LNCaP clone FGC (cell line): ENCODE measurements around the gene PRR16.

Source experiments
- DNase-seq: peaks from one replicate; pipeline ENCODE4 v3.0.0-alpha.2; 2011; ENCODE audit warnings: low read depth
- H3K4me3 ChIP-seq: 2 replicates; pipeline ENCODE4 v1.5.1; 2011; ENCODE audit warnings: mild to moderate bottlenecking, low read depth, low read length, control low read depth
- TF ChIP-seq, protein P1 (sequence below): IDR thresholded peaks from 2 replicates; pipeline ENCODE4 v1.5.1; 2012; ENCODE audit warnings: mild to moderate bottlenecking; ENCODE audit not compliant: control insufficient read depth, insufficient read depth; ENCODE audit errors: extremely low read depth

Gene PRR16

DNA sequence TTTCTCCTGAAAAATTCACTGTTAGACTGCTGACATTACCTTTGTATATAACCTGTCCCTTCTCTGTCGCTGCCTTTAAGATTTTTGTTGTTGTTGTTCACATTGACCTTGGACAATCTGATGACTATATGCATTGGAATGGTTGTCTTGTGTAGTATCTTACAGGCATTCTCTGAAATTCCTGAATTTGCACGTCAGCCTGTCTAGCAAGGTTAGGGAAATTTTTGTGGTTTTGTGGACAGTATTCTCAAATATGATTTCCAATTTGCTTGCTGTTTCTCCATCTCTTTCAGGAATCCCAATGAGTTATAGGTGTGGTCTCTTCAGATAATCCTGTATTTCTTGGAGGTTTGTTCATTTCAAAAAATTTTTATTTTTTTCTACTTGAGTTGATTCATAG is 140.8 kb downstream of the PRR16 start:
- no peak overlapping the region for H3K4me3 ChIP-seq
- TF ChIP-seq, protein P1, sequence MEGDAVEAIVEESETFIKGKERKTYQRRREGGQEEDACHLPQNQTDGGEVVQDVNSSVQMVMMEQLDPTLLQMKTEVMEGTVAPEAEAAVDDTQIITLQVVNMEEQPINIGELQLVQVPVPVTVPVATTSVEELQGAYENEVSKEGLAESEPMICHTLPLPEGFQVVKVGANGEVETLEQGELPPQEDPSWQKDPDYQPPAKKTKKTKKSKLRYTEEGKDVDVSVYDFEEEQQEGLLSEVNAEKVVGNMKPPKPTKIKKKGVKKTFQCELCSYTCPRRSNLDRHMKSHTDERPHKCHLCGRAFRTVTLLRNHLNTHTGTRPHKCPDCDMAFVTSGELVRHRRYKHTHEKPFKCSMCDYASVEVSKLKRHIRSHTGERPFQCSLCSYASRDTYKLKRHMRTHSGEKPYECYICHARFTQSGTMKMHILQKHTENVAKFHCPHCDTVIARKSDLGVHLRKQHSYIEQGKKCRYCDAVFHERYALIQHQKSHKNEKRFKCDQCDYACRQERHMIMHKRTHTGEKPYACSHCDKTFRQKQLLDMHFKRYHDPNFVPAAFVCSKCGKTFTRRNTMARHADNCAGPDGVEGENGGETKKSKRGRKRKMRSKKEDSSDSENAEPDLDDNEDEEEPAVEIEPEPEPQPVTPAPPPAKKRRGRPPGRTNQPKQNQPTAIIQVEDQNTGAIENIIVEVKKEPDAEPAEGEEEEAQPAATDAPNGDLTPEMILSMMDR, result no peak
- DNase-seq, result no peak

DNA sequence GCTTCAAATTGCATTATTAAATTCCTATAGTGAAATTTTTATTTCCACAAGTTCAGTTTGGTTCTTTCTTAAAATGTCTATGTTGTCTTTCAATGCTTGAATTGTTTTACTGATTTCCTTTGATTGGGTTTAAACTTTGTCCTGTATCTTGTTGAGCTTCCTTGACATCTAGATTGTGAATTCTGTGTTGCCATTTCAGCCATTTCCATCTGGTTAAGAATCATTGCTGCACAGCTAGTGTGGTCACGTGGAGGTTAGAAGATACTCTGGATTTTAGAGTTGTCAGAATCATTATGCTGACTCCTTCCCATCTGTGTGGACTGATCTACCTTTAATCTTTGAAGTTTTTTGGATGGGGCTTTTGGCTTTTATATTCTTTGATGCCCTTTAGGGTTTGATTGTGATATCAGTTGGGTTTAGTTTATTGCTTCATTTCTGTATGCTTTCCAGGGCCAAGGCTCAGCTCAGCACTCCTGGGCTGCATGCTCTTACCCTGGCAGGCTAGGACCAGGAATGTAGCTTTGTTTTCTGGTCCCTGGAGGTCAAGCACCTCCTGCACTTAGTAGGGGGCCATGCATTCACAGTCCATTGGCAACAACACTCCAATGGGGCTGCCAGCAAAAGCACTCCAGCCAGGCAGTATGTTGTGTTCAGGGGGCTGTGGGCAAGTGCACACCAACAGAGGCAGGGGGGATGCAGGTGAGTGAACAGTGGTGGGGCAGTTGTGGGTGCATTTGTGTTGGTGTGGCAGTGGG is 141.4 kb downstream of the PRR16 start:
- no peak overlapping the region for H3K4me3 ChIP-seq
- DNase-seq, result no peak
- TF ChIP-seq, protein P1, result no peak

DNA sequence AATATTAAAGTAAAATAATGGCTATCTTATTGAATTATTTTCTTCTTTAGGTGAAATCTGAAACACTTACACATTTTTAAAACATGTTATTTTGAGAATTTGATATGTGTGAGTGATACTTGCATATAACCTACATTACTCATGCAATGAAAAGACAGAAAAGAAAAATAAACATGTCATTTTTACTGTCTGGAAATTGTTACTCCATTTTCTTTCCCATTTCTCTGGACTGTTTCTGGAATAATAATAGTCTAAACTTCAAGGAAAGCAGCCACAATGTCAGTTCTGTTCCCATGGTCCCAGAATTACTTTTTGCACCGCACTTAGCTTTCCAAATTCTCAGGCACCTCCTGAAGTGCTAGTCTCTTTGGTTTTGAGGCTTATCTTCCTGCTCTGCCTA is 145.5 kb downstream of the PRR16 start:
- no peak overlapping the region for H3K4me3 ChIP-seq
- TF ChIP-seq, protein P1, result no peak
- no peak for DNase-seq

DNA sequence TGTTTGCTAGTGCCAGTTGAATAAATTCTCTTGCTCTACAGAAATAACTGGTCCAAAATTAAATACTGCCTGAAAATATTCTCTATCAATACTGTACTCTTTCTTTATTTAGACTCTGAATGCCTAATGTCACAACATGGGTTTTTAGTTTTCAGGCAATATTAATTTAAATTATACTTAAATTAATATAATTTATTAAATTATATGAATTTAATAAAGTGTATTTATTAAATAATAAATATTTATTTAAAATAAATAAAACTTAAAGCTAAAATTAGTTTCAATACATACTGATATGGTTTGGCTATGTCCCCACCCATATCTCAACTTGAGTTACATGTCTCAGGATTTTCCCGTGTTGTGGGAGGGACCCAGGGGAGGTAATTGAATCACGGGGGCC is 146.0 kb downstream of the PRR16 start:
- no peak overlapping the region for H3K4me3 ChIP-seq
- TF ChIP-seq, protein P1, result no peak
- DNase-seq, result no peak

DNA sequence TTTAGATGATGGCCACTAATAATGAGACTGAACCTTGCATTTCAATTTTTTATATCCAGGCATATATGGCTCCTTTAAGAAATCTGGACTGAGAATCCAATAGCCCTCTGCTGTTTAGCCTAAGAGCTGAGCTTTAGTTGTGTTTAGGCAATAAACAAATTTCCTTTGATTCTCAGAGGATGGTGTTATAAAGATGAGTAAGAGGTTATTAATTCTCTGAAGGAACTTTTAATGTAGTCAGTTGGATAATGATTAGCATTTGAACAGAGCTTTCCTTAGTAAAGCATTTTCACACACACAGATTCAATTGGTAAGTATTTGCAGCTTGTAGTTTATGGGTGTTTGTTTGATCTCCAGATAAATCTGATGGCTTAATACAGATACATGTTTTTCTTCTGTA is 149.6 kb downstream of the PRR16 start:
- TF ChIP-seq, protein P1, result no peak
- DNase-seq, result peak; percentile 7
- H3K4me3 ChIP-seq, result no peak overlapping the region

DNA sequence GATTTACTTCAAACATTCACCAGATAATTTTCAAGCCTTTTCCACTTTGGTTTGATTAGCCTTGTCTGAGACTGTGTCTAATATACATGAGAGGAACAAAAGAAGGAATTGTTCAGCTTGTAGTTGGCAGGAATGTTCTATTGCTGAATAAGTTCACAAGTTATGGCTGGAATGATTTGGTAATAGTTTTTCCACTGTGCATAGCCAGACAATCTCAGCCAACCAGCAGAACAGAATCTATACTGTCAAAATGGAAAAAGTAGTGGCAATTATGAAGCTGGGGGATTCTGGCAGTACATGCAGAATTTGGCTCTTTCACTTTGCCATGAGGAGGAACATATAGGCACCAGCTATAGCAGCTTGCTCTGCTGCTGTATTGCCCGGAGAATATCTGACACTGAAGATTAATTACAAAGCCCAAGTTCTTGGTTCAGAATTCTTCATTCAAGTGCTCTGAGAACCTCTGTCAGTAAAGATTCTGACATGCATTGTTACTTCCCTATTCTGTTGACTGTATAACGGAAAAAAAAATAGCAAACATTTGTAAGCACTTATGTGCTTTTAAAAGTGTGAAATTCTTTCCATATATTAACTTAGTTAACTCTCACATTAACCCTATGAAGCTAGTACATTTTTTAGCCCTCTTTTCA is 150.6 kb downstream of the PRR16 start:
- TF ChIP-seq, protein P1, result no peak
- DNase-seq, result no peak
- no peak overlapping the region for H3K4me3 ChIP-seq
